SK-N-SH (cell line): ENCODE data around the gene NISCH. TPM values are rescaled to one million over a fixed set of nuclear protein-coding genes. Genes with fewer than 3 reads are reported as not detected.
A peak's percentile ranks its signal among the peaks of the same experiment; 100 is the strongest.

ENCODE experiments used
- CTCF ChIA-PET: fragments of 300-600, 350-600 bp; formaldehyde crosslinking; extraction: SDS; loops from one replicate; lab custom pipeline; 2021; lab: Yijun Ruan, JAX
- POLR2A ChIA-PET: fragments of 350-600 bp; sonication (Branson Sonifier 250); formaldehyde crosslinking; extraction: SDS; loops from one replicate; lab custom pipeline; 2020; ENCODE audit warnings: antibody characterized with exemption, inconsistent platforms; lab: Yijun Ruan, JAX
- DNase-seq: peaks from one replicate; pipeline ENCODE4 v3.0.0; 2012
- H2AFZ ChIP-seq: fragments of 200-600 bp; sonication (generic); 2 replicates; pipeline ENCODE4 v1.8.1; 2016; ENCODE audit warnings: antibody characterized with exemption, mild to moderate bottlenecking, low read depth
- H3F3A ChIP-seq: fragments of 200-600 bp; sonication (generic); replicated peaks from 2 replicates; pipeline ENCODE3; 2016; ENCODE audit warnings: antibody characterized with exemption, mild to moderate bottlenecking; ENCODE audit not compliant: insufficient read depth
- H3K27ac ChIP-seq, 2 experiments: fragments of 200-500 bp in 1 of 2; fragments of 200-600 bp in 1 of 2; sonication (Bioruptor generic) in 1 of 2; sonication (generic), shearing (Covaris generic) in 1 of 2; 2 replicates each; pipeline versions ENCODE4 v1.5.1 to v1.6.1; 2014 to 2016; ENCODE audit warnings: low read depth in 2 of 2, inconsistent platforms in 1 of 2, low read length in 1 of 2, mild to moderate bottlenecking in 1 of 2, mixed read lengths in 1 of 2
- H3K27me3 ChIP-seq: fragments of 200-600 bp; sonication (generic), shearing (Covaris generic); 2 replicates; pipeline ENCODE4 v1.6.1; 2016; ENCODE audit warnings: mixed run types; ENCODE audit not compliant: insufficient read depth
- H3K36me3 ChIP-seq, 2 experiments: fragments of 200-500 bp in 1 of 2; fragments of 200-600 bp in 1 of 2; sonication (Bioruptor generic) in 1 of 2; sonication (generic) in 1 of 2; replicated peaks in 1 of 2; 2 replicates each; pipeline versions ENCODE3 to v1.5.1; 2014 to 2016; ENCODE audit warnings: low read length in 1 of 2, mild to moderate bottlenecking in 1 of 2; ENCODE audit not compliant: insufficient read depth in 2 of 2, control insufficient read depth in 1 of 2
- H3K4me1 ChIP-seq, 2 experiments: fragments of 200-500 bp in 1 of 2; fragments of 200-600 bp in 1 of 2; sonication (Bioruptor generic) in 1 of 2; sonication (generic), shearing (Covaris generic) in 1 of 2; 2 replicates each; pipeline versions ENCODE4 v1.5.1 to v1.6.1; 2014 to 2016; ENCODE audit warnings: low read depth in 1 of 2, low read length in 1 of 2, mixed run types in 1 of 2; ENCODE audit not compliant: insufficient read depth in 2 of 2, control insufficient read depth in 1 of 2
- H3K4me2 ChIP-seq: fragments of 200-600 bp; sonication (generic), shearing (Covaris generic); 2 replicates; pipeline ENCODE4 v1.6.1; 2017; ENCODE audit warnings: mixed run types
- H3K4me3 ChIP-seq, 2 experiments: fragments of 200-500 bp in 1 of 2; fragments of 200-600 bp in 1 of 2; sonication (Bioruptor generic) in 1 of 2; sonication (generic), shearing (Covaris generic) in 1 of 2; 2 replicates each; pipeline versions ENCODE4 v1.5.1 to v1.8.1; 2014 to 2016; ENCODE audit warnings: low read depth in 2 of 2, inconsistent platforms in 1 of 2, low read length in 1 of 2, mild to moderate bottlenecking in 1 of 2, mixed read lengths in 1 of 2, moderate library complexity in 1 of 2
- H3K79me2 ChIP-seq: fragments of 200-600 bp; sonication (generic); 2 replicates; pipeline ENCODE4 v1.8.1; 2017; ENCODE audit warnings: mild to moderate bottlenecking; ENCODE audit not compliant: insufficient read depth
- H3K9ac ChIP-seq: fragments of 200-600 bp; sonication (generic); 2 replicates; pipeline ENCODE4 v1.6.1; 2017; ENCODE audit warnings: mixed run types
- H3K9me2 ChIP-seq: fragments of 200-600 bp; sonication (generic); 2 replicates; pipeline ENCODE4 v1.6.1; 2017; ENCODE audit warnings: mixed run types
- H3K9me3 ChIP-seq: fragments of 200-600 bp; sonication (generic); 2 replicates; pipeline ENCODE4 v1.6.1; 2017; ENCODE audit warnings: mixed run types, mild to moderate bottlenecking, moderate library complexity
- H4K20me1 ChIP-seq: fragments of 200-600 bp; sonication (generic); 2 replicates; pipeline ENCODE4 v1.6.1; 2017; ENCODE audit warnings: mild to moderate bottlenecking, mixed run types; ENCODE audit not compliant: insufficient read depth
- FOXM1 ChIP-seq: IDR thresholded peaks from 2 replicates; pipeline ENCODE4 v1.4.0; 2012; ENCODE audit warnings: low read depth, mild to moderate bottlenecking
- MAX ChIP-seq: IDR thresholded peaks from 2 replicates; pipeline ENCODE4 v1.4.0; 2012; ENCODE audit warnings: low read depth
- MXI1 ChIP-seq: IDR thresholded peaks from 2 replicates; pipeline ENCODE4 v1.6.1; 2012; ENCODE audit warnings: mild to moderate bottlenecking, low read depth, low read length, improper control_type of control experiment
- NFIC ChIP-seq: IDR thresholded peaks from 2 replicates; pipeline ENCODE4 v1.4.0; 2012; ENCODE audit warnings: borderline replicate concordance
- NRF1 ChIP-seq: IDR thresholded peaks from 2 replicates; pipeline ENCODE4 v1.6.1; 2012; ENCODE audit warnings: low read depth, mild to moderate bottlenecking, low read length
- PBX3 ChIP-seq: IDR thresholded peaks from 2 replicates; pipeline ENCODE4; 2012
- POLR2AphosphoS5 ChIP-seq: IDR thresholded peaks from 2 replicates; pipeline ENCODE4 v1.6.1; 2012; ENCODE audit warnings: low read depth, low read length
- REST ChIP-seq: IDR thresholded peaks from 2 replicates; pipeline ENCODE4 v1.6.1; 2012; ENCODE audit warnings: mild to moderate bottlenecking, low read depth, low read length, moderate library complexity
- TAF1 ChIP-seq: IDR thresholded peaks from 2 replicates; pipeline ENCODE4 v1.6.1; 2012; ENCODE audit warnings: low read depth, mild to moderate bottlenecking, low read length, moderate library complexity, borderline replicate concordance
- TCF12 ChIP-seq: IDR thresholded peaks from 2 replicates; pipeline ENCODE4 v1.4.0; 2012
- USF1 ChIP-seq: IDR thresholded peaks from 2 replicates; pipeline ENCODE4 v1.4.0; 2012; ENCODE audit warnings: low read depth, borderline replicate concordance
- YY1 ChIP-seq: IDR thresholded peaks from 2 replicates; pipeline ENCODE4 v1.4.0; 2012; ENCODE audit warnings: low read depth, mild to moderate bottlenecking
- WGBS: methylation state at CpG from one replicate; pipeline ENCODE4 v1.1.6; 2017; ENCODE audit warnings: low lambda C conversion rate; 5-methylcytosine and 5-hydroxymethylcytosine counted together
- polyA plus RNA-seq, 3 experiments: library from polyadenylated mRNA; depleted of rRNA; stranded (reverse); fragments of >200 nt; gene quantifications; 2 replicates each; pipeline ENCODE4 v1.2.3, GENCODE V29; 2012

Gene NISCH
- 77.5 and 95.1 TPM in 2 replicates for polyA plus RNA-seq (2012; rRNA removed)
- polyA plus RNA-seq (2012; cell fraction: cytosol; rRNA removed), result 18.6 and 26.5 TPM in 2 replicates
- polyA plus RNA-seq (2012; cell fraction: nucleus; rRNA removed), result 448 and 541 TPM in 2 replicates

GRCh38 chr3:52455283-52456168 lies at the start of gene NISCH:
Gene NISCH (plus strand): TSS chr3:52455604. CDS start chr3:52455642, 38 bp downstream.
- TF ChIP-seq TAF1, result peak; percentile 83
- peak; percentile 87 for TF ChIP-seq YY1
- TF ChIP-seq POLR2AphosphoS5, result peak; percentile 67
- TF ChIP-seq MXI1, result peak; percentile 45; the same call in 1 of the 2 replicates
- no peak for TF ChIP-seq NFIC
- peak; percentile 98 for TF ChIP-seq PBX3
- TF ChIP-seq MAX, result peak; percentile 58
- TF ChIP-seq REST, result 0 out of 2 replicates have a peak, but pooled peaks have one; percentile 27
- TF ChIP-seq NRF1, result peak; percentile 24
- peak; percentile 79 for TF ChIP-seq USF1
- no peak for TF ChIP-seq TCF12
- no peak for TF ChIP-seq FOXM1
- peaks cover 4% of the 10 kb centered on the region for H3F3A ChIP-seq
- H3K27ac ChIP-seq, result peak within 1 kb of the TSS; percentile 52 to 81; a peak in 3 of 4 replicates
- peaks cover 8 to 26% of the 10 kb centered on the region in 2 experiments for H3K4me1 ChIP-seq
- H3K9me3 ChIP-seq, result no peaks in the 10 kb centered on the region
- H3K79me2 ChIP-seq, result peaks cover 53% of the 10 kb centered on the region
- H3K27me3 ChIP-seq, result no peaks in the 10 kb centered on the region
- peaks cover 6% of the 10 kb centered on the region for H4K20me1 ChIP-seq
- H3K36me3 ChIP-seq, result peaks cover 25 to 29% of the 10 kb centered on the region in 2 experiments
- DNase-seq, result peak; percentile 99
- peak within 1 kb of the TSS; percentile 82 for H2AFZ ChIP-seq
- ChIA-PET POLR2A (no interaction called here), CTCF (interaction anchor here (0.6 to 16.5 kb wide), 4 partner anchors 14 to 254 kb away, joined by 3 to 578 read pairs (median 28); no protein-coding TSS in a partner anchor)
- peak within 1 kb of the TSS; percentile 99 for H3K4me2 ChIP-seq
- peak within 1 kb of the TSS; percentile 89 for H3K4me3 ChIP-seq
- under 1% methylated on average over 61 of the region's 86 CpGs for WGBS
- peak within 1 kb of the TSS; percentile 97 for H3K9ac ChIP-seq
- no peaks in the 10 kb centered on the region for H3K9me2 ChIP-seq
